ENCODE data around the gene TNK2. TPM values are rescaled to one million over a fixed set of nuclear protein-coding genes. Genes with fewer than 3 reads are reported as not detected.
A peak's percentile ranks its signal among the peaks of the same experiment; 100 is the strongest.

The TNK2 gene
- total RNA-seq, 2 donors from 2014 or later, result 26.5 to 38.6 TPM

DNA sequence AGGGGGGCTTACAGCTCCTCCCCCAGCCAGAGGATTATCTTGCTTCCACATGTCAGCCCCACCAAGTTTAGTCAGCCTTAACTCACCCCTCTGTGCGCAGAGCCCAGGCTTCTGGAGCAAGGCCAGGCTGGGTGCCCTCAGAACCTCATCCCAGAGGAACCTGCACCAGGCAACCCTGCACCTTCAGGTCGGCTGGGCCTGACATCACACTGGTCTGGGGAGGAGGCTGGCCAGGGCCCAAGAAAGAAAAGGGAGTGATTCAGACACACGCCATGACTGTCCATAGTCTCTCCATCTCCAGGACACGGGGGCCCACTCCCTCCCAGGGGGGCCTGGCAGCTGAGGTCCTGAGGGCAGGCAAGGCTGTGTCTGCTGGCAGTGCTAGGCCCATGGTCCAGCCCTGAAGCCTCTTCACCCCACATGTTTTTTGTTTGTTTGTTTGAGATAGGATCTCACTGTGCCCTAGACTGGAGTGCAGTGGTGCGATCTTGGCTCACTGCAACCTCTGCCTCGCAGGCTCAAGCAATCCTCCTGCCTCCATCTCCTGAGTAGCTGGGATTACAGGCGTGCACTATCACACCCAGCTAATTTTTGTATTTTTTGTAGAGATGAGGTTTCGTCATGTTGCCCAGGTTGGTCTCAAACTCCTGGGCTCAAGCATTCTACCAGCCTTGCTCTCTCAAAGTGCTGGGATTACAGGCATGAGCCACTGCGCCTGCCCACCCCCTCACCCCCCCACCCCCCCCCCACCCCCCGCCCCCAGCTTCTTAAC lies 11.1 kb downstream of the TNK2 start:
- H3K27ac ChIP-seq, result peak overlapping the region; percentile 90 to 97
- DNase-seq (ENCODE audit: low spot score), result peak; percentile 68
- TF ChIP-seq, protein P1, sequence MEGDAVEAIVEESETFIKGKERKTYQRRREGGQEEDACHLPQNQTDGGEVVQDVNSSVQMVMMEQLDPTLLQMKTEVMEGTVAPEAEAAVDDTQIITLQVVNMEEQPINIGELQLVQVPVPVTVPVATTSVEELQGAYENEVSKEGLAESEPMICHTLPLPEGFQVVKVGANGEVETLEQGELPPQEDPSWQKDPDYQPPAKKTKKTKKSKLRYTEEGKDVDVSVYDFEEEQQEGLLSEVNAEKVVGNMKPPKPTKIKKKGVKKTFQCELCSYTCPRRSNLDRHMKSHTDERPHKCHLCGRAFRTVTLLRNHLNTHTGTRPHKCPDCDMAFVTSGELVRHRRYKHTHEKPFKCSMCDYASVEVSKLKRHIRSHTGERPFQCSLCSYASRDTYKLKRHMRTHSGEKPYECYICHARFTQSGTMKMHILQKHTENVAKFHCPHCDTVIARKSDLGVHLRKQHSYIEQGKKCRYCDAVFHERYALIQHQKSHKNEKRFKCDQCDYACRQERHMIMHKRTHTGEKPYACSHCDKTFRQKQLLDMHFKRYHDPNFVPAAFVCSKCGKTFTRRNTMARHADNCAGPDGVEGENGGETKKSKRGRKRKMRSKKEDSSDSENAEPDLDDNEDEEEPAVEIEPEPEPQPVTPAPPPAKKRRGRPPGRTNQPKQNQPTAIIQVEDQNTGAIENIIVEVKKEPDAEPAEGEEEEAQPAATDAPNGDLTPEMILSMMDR (IDR thresholded peaks at IDR 0.05), result no peak
- H3K4me1 ChIP-seq, result peaks cover 0 to 91% of the 10 kb centered on the region in 2 donors
- H3K9me3 ChIP-seq, result no peaks in the 10 kb centered on the region
- H3K36me3 ChIP-seq, result no peaks in the 10 kb centered on the region
- H3K27me3 ChIP-seq, result no peaks in the 10 kb centered on the region
- no peak overlapping the region for H3K4me3 ChIP-seq

DNA sequence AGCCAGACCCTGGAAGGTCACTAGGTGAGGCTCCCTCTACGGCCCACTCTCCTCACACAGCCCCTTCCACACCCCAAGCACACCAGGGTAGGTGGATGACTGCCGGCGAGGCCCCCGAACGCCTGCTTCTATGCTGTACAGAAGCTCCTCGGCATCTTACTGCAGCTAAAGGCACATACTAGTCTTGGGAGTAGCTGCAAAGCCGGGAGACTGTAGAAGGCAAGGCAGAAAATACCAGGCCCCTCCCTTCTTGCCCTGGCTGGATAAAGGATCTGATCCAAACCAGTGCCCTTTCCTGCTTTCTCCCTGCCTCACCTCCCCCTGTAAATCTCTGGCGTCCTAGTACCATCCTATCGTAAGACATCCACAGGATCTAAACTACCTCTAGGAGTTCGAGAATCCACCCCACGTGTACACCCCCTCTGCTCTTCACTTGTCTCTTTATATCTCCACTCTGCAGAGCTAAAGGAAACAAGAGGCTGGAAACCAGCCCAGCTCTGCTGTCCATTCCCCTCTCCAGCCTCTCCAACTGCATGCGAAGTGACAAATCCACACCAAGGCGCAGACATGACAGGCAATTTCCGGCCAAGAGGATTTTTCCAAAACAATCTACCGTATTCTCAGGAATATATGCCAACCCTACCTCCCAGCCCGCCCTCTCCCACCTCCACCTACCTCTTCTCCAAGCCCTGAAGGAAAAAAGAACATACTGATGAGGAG lies 11.8 kb downstream of the TNK2 start:
- peak overlapping the region; percentile 90 to 97 for H3K27ac ChIP-seq
- H3K9me3 ChIP-seq, result no peaks in the 10 kb centered on the region
- peaks cover 0 to 91% of the 10 kb centered on the region in 2 donors for H3K4me1 ChIP-seq
- TF ChIP-seq, protein P1 (IDR thresholded peaks at IDR 0.05), result no peak
- no peaks in the 10 kb centered on the region for H3K36me3 ChIP-seq
- no peaks in the 10 kb centered on the region for H3K27me3 ChIP-seq
- peak; percentile 73 for DNase-seq (ENCODE audit: low spot score)
- peak overlapping the region; percentile 55 to 70 for H3K4me3 ChIP-seq

DNA sequence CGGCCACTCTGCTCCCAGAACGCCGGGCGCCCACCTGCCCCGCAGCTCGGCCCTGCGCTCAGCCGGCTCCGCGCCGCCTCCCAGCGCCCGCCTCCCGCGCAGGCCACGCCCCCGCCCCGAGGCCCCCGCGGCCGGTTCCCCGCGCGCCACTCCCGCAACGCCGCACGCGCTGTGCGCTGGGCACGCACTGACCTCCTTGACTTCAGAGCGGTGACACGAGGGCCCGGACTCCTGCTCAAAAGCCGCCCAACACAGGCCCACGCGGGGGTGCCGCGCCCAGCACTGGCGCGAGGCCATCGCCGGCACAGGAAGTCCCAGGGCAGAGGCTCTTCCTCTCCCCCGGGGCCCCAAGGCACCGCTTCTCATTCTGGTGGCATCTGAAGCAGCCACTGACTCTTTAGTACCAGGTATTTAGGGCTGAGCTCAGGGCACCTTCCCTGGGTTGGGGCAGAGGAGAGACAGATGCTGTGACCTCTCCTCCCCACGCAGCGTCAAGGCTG lies 12.4 kb downstream of the TNK2 start:
- peak; percentile 81 for DNase-seq (ENCODE audit: low spot score)
- TF ChIP-seq, protein P1 (IDR thresholded peaks at IDR 0.05), result no peak
- Histone ChIP-seq H3K36me3 (no peaks in the 10 kb centered on the region), H3K9me3 (no peaks in the 10 kb centered on the region), H3K27me3 (no peaks in the 10 kb centered on the region), H3K4me1 (peaks cover 0 to 91% of the 10 kb centered on the region in 2 donors), H3K27ac (peak overlapping the region; percentile 90 to 97), H3K4me3 (peak overlapping the region; percentile 55 to 70)

DNA sequence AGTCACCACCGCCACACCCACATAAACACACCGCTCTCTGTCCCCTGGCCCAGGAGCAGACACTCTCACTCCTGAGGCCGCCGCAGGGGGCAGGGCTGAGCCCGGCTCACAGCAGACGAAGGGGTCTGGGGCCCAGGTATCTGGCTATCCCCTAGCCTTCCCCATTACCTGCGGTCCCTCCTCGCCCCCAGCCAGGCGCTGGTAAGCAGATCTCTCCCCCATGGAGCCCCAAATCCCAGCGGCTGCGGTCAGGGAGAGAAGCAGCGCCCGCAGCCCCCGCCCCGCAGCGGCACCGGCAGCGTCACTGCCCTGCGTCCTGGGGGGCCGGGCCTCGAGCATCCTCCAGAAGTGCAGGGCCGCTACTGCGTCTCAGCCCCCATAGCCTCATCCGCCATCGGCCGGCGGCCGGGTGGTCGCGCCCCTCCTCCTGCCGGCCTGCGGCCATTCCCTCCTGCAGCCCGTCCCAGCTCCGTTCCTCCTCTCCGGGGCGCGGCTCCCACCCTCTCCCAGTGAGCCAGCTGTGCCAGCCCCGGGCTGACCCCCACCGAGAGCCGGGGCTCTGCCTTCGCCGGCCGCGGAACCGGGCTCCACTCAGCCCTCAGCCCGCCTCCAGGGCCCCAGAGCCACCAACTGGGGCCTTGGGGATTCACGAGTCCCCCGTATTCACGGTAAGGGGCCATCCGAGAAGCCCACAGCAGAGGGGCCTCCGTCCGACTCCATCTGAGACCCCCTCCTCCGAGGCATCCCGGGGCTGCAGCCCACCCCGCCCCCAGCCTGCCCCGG lies 13.1 kb downstream of the TNK2 start:
- H3K4me3 ChIP-seq, result peak overlapping the region; percentile 55 to 70
- TF ChIP-seq, protein P1 (IDR thresholded peaks at IDR 0.05), result peak in 1 of 2 donors; percentile 5
- H3K27ac ChIP-seq, result peak overlapping the region; percentile 90 to 97
- peaks cover 0 to 88% of the 10 kb centered on the region in 2 donors for H3K4me1 ChIP-seq
- no peak for DNase-seq (ENCODE audit: low spot score)
- H3K27me3 ChIP-seq, result no peaks in the 10 kb centered on the region
- H3K9me3 ChIP-seq, result no peaks in the 10 kb centered on the region
- no peaks in the 10 kb centered on the region for H3K36me3 ChIP-seq

DNA sequence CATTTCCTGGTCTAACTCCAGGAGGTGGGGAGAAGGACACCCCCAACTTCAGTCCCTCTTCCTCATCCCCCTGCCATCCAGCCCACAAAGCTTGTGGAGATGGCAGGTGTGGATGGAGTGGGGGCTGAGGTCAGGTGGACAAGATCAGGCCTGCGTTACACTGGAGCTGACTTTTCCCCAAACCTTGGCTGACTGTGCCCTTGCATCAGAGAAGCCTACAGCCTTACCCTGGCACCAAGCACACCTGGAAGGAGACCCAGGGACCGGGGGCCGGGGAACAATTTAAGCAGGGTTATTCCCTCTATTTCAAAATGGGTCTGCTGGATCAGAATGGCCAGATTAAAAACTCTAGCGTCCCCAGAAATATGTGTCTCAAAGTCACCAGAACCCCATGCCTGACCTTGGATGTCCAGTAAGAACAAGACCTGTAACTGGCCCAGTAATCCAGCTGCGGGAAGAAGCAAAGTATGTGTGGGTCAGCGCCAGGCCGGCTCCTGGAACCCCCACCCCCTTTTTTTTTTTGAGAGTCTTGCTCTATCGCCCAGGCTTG lies 14.4 kb downstream of the TNK2 start:
- Histone ChIP-seq H3K4me1 (peaks cover 0 to 88% of the 10 kb centered on the region in 2 donors), H3K9me3 (no peaks in the 10 kb centered on the region), H3K27me3 (no peaks in the 10 kb centered on the region), H3K36me3 (no peaks in the 10 kb centered on the region), H3K4me3 (peak overlapping the region in 1 of 2 donors; percentile 70), H3K27ac (peak overlapping the region; percentile 90 to 97)
- DNase-seq (ENCODE audit: low spot score), result no peak
- TF ChIP-seq, protein P1 (IDR thresholded peaks at IDR 0.05), result no peak

All from right atrium auricular region (tissue), 2 donors.